Measurements from ENCODE around the gene CCT5. TPM values are rescaled to one million over a fixed set of nuclear protein-coding genes. Genes with fewer than 3 reads are reported as not detected.
"Not testable (repeated sequence)": the region's sequence is repeated elsewhere in the genome, so short reads cannot be mapped to it uniquely, and the experiment has no call there.

Gene CCT5
- total RNA-seq, 2 donors from 2014 or later = 45.4 to 76.1 TPM

DNA sequence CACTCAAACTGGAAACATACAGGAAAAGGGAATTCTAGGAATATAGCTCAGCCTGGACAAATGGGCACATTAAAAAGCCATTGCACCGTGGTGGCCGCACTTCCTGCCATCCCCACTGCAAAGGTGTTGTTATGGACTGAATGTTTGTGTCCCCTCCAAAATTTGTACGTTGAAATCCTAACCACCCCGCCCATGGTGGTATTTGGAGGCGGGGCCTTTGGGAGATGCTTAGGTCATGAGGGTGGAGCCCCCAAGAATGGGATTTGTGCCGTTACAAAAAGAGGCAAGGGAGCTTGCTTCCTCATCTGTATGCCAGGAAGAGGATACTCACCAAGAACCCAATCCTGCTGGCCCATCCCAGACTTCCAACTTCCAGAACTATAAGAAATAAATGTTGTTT is 58.8 kb downstream of the CCT5 start:
- Histone ChIP-seq H3K4me3 (no peak overlapping the region), H3K9me3 (no peaks in the 10 kb centered on the region), H3K27me3 (no peaks in the 10 kb centered on the region), H3K36me3 (replicated peaks in 1 of 2; ENCODE audit: insufficient read depth in 1 of 2, low read depth in 2 of 2) (no peaks in the 10 kb centered on the region), H3K4me1 (peaks cover 65% of the 10 kb centered on the region), H3K27ac (peak overlapping the region in 3 of 4 donors; percentile 17 to 45 (median 44))
- DNase-seq (no peak), ATAC-seq (no peak)
- WGBS, 2 donors = 77 to 82% methylated on average over 6 of the region's 6 CpGs
- intact Hi-C loops (cut with DNase I) = no loop called here
- TF ChIP-seq POLR2A (IDR thresholded peaks at IDR 0.05) = no peak
- TF ChIP-seq, protein P1, sequence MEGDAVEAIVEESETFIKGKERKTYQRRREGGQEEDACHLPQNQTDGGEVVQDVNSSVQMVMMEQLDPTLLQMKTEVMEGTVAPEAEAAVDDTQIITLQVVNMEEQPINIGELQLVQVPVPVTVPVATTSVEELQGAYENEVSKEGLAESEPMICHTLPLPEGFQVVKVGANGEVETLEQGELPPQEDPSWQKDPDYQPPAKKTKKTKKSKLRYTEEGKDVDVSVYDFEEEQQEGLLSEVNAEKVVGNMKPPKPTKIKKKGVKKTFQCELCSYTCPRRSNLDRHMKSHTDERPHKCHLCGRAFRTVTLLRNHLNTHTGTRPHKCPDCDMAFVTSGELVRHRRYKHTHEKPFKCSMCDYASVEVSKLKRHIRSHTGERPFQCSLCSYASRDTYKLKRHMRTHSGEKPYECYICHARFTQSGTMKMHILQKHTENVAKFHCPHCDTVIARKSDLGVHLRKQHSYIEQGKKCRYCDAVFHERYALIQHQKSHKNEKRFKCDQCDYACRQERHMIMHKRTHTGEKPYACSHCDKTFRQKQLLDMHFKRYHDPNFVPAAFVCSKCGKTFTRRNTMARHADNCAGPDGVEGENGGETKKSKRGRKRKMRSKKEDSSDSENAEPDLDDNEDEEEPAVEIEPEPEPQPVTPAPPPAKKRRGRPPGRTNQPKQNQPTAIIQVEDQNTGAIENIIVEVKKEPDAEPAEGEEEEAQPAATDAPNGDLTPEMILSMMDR (IDR thresholded peaks at IDR 0.05) = no peak

DNA sequence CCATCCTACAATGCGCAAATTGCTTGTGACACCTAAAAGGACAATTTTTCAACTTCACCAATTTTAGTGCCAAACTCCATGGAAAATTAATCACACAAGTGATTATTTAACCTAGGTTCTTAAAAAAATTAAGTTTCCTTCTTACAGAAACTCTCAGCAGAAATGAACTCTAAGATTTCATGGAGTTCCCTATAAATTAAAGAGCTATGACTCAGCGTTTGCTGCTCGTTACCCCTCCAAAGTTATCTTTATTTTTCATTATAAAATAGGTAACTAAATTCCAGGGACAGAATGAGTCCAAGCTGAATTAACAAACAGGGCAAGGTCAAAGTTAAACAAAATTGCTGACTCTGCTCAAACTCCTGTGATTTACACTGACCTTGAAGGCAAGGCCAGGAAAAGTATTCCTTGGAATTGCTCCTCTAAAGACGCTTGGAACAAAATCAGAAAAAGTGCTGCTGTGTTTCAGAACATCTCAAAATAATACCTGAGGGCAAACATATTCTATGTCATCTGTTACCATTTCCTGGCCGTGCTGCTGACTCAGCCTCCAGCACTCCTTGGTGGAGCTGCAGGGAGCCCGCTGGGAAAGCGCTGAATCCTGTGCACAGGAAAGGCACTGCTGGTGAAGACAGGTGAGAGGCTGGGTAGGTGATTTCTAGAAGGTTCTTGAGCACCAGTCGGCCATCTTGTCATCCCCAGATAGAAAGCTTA is 60.1 kb downstream of the CCT5 start:
- no peaks in the 10 kb centered on the region for H3K36me3 ChIP-seq (replicated peaks in 1 of 2; ENCODE audit: insufficient read depth in 1 of 2, low read depth in 2 of 2)
- TF ChIP-seq POLR2A (IDR thresholded peaks at IDR 0.05) = no peak
- TF ChIP-seq, protein P1 (IDR thresholded peaks at IDR 0.05) = no peak
- H3K4me1 ChIP-seq = peaks cover 51% of the 10 kb centered on the region
- no peaks in the 10 kb centered on the region for H3K27me3 ChIP-seq
- intact Hi-C loops (cut with DNase I) = no loop called here
- 26 to 33% methylated on average over 8 of the region's 8 CpGs for WGBS, 2 donors
- H3K9me3 ChIP-seq = no peaks in the 10 kb centered on the region
- DNase-seq (peak; percentile 76 to 85 (median 83)), ATAC-seq (peak; percentile 87)
- no peak overlapping the region for H3K4me3 ChIP-seq
- H3K27ac ChIP-seq = peak overlapping the region; percentile 25 to 68 (median 42)

DNA sequence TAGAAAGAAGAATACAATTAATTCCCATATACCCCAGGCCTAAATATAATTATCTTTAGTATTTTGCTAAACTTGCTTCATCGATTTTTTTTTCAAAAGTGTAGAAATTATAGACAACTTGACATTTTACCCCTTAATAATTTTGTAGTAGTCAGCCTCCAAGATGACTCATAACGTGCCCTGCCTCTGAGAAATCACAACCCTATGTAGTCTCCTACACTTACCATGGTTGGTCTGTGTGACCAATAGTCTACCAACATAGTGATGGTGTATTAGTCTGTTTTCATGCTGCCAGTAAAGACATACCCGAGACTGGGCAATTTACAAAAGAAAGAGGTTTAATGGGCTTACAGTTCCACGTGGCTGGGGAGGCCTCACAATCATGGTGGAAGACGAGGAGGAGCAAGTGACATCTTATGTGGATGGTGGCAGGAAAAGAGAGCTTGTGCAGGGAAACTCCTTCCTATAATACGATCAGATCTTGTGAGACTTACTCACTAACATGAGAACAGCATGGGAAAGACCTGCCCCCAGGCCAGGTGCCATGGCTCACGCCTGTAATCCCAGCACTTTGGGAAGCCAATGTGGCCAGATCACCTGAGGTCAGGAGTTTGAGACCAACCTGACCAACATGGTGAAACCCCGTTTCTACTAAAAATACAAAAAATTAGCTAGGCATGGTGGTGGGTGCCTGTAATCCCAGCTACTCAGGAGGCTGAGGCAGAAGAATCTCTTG is 60.9 kb downstream of the CCT5 start:
- Histone ChIP-seq H3K27ac (peak overlapping the region; percentile 25 to 68 (median 42)), H3K4me1 (peaks cover 43% of the 10 kb centered on the region)
- 49 to 64% methylated on average over 8 of the region's 8 CpGs for WGBS, 2 donors
- ATAC-seq; H3K4me3 ChIP-seq; intact Hi-C loops (cut with DNase I); H3K9me3 ChIP-seq; H3K27me3 ChIP-seq; H3K36me3 ChIP-seq (replicated peaks in 1 of 2; ENCODE audit: insufficient read depth in 1 of 2, low read depth in 2 of 2): not testable (repeated sequence)
- DNase-seq = peak in 3 of 4 donors; percentile 49 to 67 (median 52)

DNA sequence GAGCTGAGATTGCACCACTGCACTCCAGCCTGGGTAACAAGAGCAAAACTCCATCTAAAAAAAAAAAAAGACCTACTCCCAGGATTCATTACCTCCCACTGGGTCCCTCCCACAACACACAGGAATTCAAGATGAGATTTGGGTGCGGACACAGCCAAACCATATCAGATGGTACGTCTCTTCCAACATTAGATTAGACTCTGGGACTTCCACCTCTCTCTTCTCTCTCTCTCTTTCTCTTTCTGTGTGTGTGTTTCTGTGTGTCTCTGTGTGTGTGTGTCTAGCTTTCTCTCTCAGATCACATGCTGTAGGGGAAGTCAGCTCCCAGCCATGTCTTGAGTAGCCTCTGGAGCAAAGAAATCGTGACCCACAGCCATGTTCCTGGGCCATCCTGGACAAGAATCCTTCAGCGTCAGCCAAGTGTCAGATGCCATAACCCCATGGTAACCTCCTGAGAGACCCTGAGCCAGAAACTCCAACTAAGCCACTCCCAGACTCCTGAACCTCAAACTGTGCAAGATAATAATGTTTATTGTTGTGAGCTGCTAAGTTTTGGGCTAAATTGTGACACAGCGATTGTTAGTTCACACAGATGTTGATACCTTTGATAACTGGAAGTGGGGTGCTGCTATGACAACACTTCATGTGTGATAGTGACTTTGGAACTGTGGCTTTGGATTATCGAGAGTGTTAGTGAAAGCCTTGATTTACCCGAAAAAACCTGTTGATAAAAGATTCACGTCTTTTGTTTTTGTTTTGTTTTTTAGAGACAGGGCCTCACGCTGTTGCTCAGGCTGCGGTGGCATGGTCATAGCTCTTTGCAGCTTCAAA is 61.7 kb downstream of the CCT5 start:
- TF ChIP-seq, protein P1 (IDR thresholded peaks at IDR 0.05) = no peak
- TF ChIP-seq POLR2A (IDR thresholded peaks at IDR 0.05) = no peak
- peak overlapping the region in 2 of 4 donors; percentile 49 to 68 for H3K27ac ChIP-seq

DNA sequence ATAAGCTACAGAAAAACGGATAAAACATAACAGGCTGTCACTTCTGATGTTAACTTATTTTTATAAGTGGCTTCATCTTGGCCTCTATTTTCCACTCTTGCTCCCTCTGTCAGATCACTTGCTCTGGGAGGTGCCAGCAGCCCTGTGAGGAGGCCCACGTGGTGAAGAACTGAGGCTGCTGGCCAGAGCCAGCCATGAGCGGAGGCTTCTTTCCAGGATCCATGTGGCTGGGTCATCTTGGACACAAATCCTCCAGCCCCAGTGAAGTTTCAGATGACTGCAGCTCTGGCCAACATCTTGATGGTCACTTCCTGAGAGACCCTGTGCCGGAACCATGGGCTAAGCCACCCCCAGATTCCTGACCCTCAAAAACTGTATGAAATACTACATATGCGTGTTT is 65.1 kb downstream of the CCT5 start:
- no peaks in the 10 kb centered on the region for H3K27me3 ChIP-seq
- TF ChIP-seq, protein P1 (IDR thresholded peaks at IDR 0.05) = no peak
- no peak for TF ChIP-seq POLR2A (IDR thresholded peaks at IDR 0.05)
- intact Hi-C loops (cut with DNase I) = no loop called here
- H3K4me1 ChIP-seq = peaks cover 13% of the 10 kb centered on the region
- H3K9me3 ChIP-seq = no peaks in the 10 kb centered on the region
- no peak overlapping the region for H3K4me3 ChIP-seq
- DNase-seq (no peak), ATAC-seq (no peak)
- H3K36me3 ChIP-seq (replicated peaks in 1 of 2; ENCODE audit: insufficient read depth in 1 of 2, low read depth in 2 of 2) = no peaks in the 10 kb centered on the region
- 78 to 89% methylated on average over 5 of the region's 5 CpGs for WGBS, 2 donors
- no peak overlapping the region for H3K27ac ChIP-seq

More for the DNA sequence above, 61.7 kb downstream of the CCT5 start:
- no peaks in the 10 kb centered on the region for H3K9me3 ChIP-seq
- ATAC-seq (no peak), DNase-seq (no peak)
- H3K4me3 ChIP-seq = no peak overlapping the region
- peaks cover 35% of the 10 kb centered on the region for H3K4me1 ChIP-seq
- H3K36me3 ChIP-seq (replicated peaks in 1 of 2; ENCODE audit: insufficient read depth in 1 of 2, low read depth in 2 of 2) = no peaks in the 10 kb centered on the region
- no peaks in the 10 kb centered on the region for H3K27me3 ChIP-seq
- WGBS, 2 donors = 81% methylated on average over 10 of the region's 10 CpGs
- intact Hi-C loops (cut with DNase I) = no loop called here

All from body of pancreas (tissue), 4 donors.